ENCODE results near the gene LRCOL1.

Gene LRCOL1

DNA sequence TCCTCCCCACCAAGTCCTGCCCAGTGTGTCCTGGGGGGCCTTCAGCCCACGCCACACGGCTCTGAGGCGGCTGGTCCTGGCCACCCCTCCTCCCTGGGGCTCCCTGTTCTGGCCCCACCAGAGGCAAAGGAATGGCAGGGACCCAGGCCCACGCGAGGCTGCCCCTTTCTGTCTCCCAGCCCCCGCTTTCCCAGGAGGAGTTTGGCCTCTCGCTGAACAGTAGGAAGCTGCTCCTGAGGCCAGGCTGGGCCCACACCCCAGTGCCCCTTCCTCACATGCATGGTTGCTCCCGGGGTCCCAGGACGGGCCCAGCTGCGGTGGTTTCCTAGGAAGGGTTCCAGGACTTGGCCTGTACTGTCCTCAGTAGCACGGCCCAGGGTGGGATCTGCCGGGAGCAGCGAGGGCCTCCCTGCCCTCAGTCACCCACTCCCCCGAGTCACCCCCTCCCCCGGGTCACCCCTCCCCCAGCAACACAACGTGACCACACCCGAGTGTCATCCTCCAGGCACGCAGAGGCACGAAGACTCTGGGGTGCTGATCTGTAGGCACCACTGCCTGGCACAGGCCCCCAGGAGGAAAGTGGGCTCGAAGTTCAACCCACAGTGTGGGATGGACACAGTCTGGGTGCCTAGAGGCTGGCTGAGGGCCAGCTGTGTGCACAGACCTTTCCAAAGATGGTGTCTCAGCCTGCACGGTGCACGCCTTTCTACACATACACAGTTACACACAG is 33.0 kb downstream of the LRCOL1 start:
- no peak for DNase-seq
- in situ Hi-C loops (cut with HindIII; ENCODE audit: low pct_ligation_motif_present, low pct_unique_long_range_greater_than_20kb, low sequenced_read_pairs), result no loop called here

GRCh38 chr12:132576701-132577100 is 33.7 kb downstream of the LRCOL1 start:
- DNase-seq, result no peak
- in situ Hi-C loops (cut with HindIII; ENCODE audit: low pct_ligation_motif_present, low pct_unique_long_range_greater_than_20kb, low sequenced_read_pairs), result no loop called here

- no peak for DNase-seq
- in situ Hi-C loops (cut with HindIII; ENCODE audit: low pct_ligation_motif_present, low pct_unique_long_range_greater_than_20kb, low sequenced_read_pairs), result no loop called here
Observed at GRCh38 chr12:132575661-132576060, 34.7 kb downstream of the LRCOL1 start.

- DNase-seq, result no peak
- in situ Hi-C loops (cut with HindIII; ENCODE audit: low pct_ligation_motif_present, low pct_unique_long_range_greater_than_20kb, low sequenced_read_pairs), result no loop called here
Observed at GRCh38 chr12:132574271-132574996, 35.9 kb downstream of the LRCOL1 start.

GRCh38 chr12:132572801-132573760 is 37.3 kb downstream of the LRCOL1 start:
- in situ Hi-C loops (cut with HindIII; ENCODE audit: low pct_ligation_motif_present, low pct_unique_long_range_greater_than_20kb, low sequenced_read_pairs), result no loop called here
- no peak for DNase-seq

- DNase-seq, result no peak
- in situ Hi-C loops (cut with HindIII; ENCODE audit: low pct_ligation_motif_present, low pct_unique_long_range_greater_than_20kb, low sequenced_read_pairs), result no loop called here
Observed at GRCh38 chr12:132572106-132572505, 38.3 kb downstream of the LRCOL1 start.

DNA sequence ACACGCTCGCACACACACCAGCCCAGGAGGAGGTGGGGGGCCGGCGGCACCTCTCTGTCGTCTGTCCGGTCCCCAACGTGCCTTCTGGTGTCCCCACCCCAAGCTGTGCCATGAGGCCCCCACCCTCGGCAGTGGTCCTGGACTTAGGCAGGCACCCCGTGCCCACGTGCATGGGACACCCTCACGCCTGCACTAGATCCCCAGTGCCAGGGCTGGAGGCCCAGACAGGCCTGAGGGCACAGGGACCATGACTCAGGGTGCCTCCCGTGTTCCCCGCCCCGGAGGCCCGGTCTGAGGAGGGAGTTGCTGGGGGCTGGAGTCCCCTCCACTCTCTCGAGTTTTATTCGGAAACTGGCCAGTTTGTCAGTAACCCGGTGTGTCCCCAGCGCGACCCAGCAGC is 38.8 kb downstream of the LRCOL1 start:
- DNase-seq, result no peak
- in situ Hi-C loops (cut with HindIII; ENCODE audit: low pct_ligation_motif_present, low pct_unique_long_range_greater_than_20kb, low sequenced_read_pairs), result no loop called here

- in situ Hi-C loops (cut with HindIII; ENCODE audit: low pct_ligation_motif_present, low pct_unique_long_range_greater_than_20kb, low sequenced_read_pairs), result no loop called here
Observed at GRCh38 chr12:132571051-132571450, 39.3 kb downstream of the LRCOL1 start.

DNA sequence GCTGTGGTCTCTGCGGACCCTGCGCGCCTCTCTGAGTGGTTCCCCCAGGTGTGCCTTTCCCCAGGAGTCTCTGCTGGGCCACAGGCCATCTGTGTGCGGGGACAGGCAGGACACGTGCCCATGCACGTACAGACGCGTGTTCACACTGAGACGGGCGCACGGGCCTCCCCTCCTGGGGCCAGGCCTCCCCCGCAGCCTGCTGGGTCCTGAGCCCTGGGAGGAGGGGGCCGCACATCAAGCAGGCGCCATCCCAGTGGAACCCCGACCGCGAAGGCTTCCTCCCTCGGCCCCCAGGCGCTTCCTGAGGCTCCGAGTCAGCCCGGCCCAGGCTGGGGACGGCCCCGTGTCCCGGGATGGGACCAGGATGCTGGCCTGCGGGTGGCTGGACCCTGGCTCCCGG is 39.7 kb downstream of the LRCOL1 start:
- in situ Hi-C loops (cut with HindIII; ENCODE audit: low pct_ligation_motif_present, low pct_unique_long_range_greater_than_20kb, low sequenced_read_pairs), result no loop called here
- DNase-seq, result no peak

More at GRCh38 chr12:132571051-132571450, 39.3 kb downstream of the LRCOL1 start:
- no peak for DNase-seq

- in situ Hi-C loops (cut with HindIII; ENCODE audit: low pct_ligation_motif_present, low pct_unique_long_range_greater_than_20kb, low sequenced_read_pairs), result no loop called here
- DNase-seq, result no peak
Observed at GRCh38 chr12:132569856-132570480, 40.4 kb downstream of the LRCOL1 start.

DNA sequence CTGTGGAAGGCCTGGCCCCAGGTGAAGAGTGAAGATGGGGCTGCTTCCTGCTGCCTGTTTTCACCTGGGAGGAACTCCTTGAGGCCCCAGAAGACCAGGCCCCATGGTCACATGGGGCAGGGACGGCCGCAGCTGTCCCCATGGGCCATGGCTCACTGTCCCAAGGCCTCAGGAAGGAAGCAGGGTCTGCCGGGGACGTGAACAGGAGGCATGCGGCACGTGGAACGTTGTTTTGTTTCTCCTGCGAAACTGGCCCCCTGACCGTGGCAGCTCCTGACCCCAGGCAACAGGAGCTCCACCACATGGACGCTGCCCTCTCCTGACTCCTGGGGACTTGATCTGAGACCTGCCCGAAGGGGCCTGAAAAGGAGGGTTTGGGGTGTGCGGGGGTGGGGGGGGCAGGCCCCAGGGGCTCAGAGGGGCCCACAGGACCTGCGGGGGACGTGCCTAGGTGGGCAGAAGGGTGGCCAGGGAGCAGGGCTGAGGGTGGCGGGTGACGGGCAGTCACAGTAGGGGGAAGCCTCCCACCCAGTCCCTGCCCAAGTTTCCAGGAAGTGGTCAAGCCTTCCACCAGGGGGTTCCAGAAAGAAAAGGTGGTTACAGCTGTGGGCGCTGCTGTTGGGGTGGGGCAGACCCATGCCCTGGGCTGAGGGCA is 41.4 kb downstream of the LRCOL1 start:
- no peak for DNase-seq
- in situ Hi-C loops (cut with HindIII; ENCODE audit: low pct_ligation_motif_present, low pct_unique_long_range_greater_than_20kb, low sequenced_read_pairs), result no loop called here

- DNase-seq, result no peak
- in situ Hi-C loops (cut with HindIII; ENCODE audit: low pct_ligation_motif_present, low pct_unique_long_range_greater_than_20kb, low sequenced_read_pairs), result no loop called here
Observed at GRCh38 chr12:132568301-132568700, 42.1 kb downstream of the LRCOL1 start.

DNA sequence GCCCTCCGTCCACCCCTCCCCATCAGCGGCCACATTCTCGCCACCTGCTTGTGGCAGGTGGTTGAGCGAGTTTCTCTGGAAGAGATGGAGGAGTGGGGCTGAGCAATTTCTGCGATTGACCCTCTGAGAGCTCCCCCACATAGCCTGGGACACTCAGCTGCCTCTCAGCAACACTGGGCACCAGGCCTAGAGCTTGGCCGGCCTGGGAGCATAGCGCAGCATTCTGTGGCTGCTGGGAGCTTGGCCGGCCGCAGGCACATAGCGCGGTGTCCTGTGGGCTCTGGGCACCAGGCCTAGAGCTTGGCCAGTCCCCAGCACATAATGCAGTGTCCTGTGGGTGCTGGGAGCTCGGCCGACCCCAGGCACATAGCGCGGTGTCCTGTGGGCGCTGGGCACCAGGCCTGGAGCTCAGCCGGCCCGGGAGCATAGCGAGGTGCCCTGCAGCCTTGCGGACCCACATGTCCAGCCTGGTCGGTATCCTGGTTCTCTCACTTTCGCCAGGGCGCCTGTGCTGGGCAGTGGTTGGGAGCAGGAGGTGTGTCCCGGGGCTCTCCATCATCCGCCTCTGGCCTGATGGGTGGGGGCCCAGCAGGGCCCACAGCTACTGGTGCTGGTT is 43.8 kb downstream of the LRCOL1 start:
- DNase-seq, result no peak
- in situ Hi-C loops (cut with HindIII; ENCODE audit: low pct_ligation_motif_present, low pct_unique_long_range_greater_than_20kb, low sequenced_read_pairs), result no loop called here

GRCh38 chr12:132565365-132565764 is 45.0 kb downstream of the LRCOL1 start:
- no peak for DNase-seq
- in situ Hi-C loops (cut with HindIII; ENCODE audit: low pct_ligation_motif_present, low pct_unique_long_range_greater_than_20kb, low sequenced_read_pairs), result no loop called here

DNA sequence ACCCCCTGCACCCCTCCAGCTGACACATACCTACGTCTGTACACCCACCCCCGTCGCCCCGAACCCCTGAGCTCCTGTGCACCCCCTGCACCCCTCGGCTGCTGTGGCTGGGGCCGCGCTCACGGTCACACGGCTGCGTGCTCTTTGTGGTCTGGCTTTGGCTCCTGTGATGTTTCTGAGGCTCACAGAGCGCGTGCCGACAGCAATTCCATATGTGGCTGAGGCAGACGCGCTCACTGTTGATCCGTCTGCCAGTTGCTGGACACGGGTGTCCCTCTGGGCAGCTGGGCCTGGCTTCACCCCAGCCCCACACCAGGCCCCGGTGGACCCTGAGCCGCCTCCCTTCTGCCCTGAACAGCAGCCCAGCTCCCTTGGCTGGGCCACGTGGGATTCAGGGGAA is 46.5 kb downstream of the LRCOL1 start:
- in situ Hi-C loops (cut with HindIII; ENCODE audit: low pct_ligation_motif_present, low pct_unique_long_range_greater_than_20kb, low sequenced_read_pairs), result no loop called here
- DNase-seq, result no peak

- in situ Hi-C loops (cut with HindIII; ENCODE audit: low pct_ligation_motif_present, low pct_unique_long_range_greater_than_20kb, low sequenced_read_pairs), result no loop called here
- no peak for DNase-seq
Observed at GRCh38 chr12:132562489-132563021, 47.8 kb downstream of the LRCOL1 start.

GRCh38 chr12:132561427-132562156 is 48.8 kb downstream of the LRCOL1 start:
- in situ Hi-C loops (cut with HindIII; ENCODE audit: low pct_ligation_motif_present, low pct_unique_long_range_greater_than_20kb, low sequenced_read_pairs), result no loop called here
- DNase-seq, result peak; percentile 64

All from ACHN (cell line).